ENCODE measurements around the gene ISCA2.

Gene ISCA2

DNA sequence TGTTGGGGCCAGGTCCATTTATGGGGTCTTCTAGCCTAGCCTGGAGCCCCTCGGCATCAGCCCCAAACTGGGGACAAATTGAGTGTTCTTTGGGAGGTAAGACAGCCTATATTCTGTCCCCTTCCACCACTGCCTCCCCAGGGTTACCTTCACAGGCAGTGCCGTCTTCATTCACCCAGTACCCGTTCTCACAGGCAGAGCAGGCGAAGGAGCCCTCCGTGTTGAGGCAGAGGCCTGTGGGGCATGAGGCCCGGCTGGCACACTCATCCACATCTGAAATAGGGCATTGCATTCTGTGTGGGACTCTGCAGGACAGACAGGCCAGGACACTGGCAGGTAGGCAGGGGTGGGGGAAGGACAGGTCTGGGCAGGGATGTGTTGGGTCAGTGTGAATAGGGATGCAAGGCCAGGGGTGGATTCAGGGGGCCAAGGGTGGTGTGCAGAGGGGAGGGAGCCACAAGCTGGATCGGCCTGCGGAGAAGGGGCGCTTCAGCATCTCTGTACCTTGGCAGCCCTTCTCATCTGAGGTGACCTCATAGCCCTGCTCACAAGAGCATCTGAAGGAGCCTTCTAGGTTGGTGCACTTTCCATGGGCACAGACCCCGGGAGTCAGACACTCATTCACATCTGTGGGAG is 16.1 kb downstream of the ISCA2 start:
- in situ Hi-C loops (cut with MboI; ENCODE audit: low pct_unique_long_range_greater_than_20kb, low sequenced_read_pairs, unreplicated experiment): no loop called here
- no peak for DNase-seq (ENCODE audit: low spot score)
- TF ChIP-seq, protein P1, sequence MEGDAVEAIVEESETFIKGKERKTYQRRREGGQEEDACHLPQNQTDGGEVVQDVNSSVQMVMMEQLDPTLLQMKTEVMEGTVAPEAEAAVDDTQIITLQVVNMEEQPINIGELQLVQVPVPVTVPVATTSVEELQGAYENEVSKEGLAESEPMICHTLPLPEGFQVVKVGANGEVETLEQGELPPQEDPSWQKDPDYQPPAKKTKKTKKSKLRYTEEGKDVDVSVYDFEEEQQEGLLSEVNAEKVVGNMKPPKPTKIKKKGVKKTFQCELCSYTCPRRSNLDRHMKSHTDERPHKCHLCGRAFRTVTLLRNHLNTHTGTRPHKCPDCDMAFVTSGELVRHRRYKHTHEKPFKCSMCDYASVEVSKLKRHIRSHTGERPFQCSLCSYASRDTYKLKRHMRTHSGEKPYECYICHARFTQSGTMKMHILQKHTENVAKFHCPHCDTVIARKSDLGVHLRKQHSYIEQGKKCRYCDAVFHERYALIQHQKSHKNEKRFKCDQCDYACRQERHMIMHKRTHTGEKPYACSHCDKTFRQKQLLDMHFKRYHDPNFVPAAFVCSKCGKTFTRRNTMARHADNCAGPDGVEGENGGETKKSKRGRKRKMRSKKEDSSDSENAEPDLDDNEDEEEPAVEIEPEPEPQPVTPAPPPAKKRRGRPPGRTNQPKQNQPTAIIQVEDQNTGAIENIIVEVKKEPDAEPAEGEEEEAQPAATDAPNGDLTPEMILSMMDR (IDR thresholded peaks at IDR 0.05; ENCODE audit: extremely low read depth, insufficient read depth, missing control alignments): no peak

DNA sequence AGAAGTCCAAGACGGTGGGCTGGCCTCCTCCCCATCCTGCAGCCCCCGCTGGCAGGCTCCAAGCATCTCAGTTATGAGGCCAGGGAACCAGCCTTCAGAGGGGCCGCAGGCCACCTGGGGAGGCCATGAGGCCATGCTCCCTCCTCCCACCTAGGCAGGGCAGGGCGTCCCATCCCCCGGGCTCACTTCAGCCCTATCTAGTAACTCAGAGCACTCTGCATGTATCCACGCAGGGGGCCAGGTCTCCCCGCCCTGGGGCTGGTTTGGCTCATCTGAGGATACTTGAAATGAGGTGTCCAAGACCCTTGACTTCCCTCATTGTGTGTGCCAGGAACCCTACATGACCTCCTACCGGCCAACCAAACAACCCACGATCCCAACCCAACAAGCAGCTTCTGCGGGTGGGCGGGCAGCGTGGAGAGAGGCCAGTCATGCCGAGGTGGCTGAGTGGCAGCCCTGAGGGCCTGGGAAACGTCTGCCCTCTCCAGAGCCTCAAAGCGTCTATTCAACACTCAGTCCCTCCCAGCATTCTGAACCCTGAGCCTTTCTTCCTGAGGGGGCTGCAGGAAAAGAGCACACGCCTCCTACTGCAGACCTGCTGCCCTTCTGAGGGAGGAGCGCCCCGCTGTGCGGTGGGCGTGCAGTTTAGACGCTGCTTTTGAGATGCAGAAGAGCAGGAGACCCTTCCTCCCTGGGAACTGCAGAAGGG is 16.8 kb downstream of the ISCA2 start:
- DNase-seq (ENCODE audit: low spot score): no peak
- TF ChIP-seq, protein P1 (IDR thresholded peaks at IDR 0.05; ENCODE audit: extremely low read depth, insufficient read depth, missing control alignments): no peak
- in situ Hi-C loops (cut with MboI; ENCODE audit: low pct_unique_long_range_greater_than_20kb, low sequenced_read_pairs, unreplicated experiment): no loop called here

DNA sequence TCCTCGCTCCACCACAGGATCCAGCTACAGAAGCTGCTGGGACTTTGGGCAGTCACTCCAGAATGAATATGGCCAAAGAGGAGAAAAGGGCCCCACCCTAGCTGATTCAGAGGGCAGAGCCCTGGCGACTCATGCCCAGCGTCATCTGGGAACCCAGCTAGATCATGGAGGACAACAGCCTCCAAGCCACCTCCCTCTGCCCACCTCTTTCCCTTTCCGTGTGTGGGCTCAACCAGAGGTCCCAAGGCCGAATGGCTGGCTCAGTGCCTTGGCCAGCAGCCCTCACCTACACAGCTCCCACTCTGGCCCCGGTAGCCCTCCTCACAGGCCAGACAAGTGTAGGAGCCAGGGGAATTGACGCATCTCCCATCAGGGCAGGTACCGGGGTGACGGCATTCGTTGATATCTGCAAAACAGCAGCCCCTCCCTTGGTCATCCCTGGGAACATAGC is 17.4 kb downstream of the ISCA2 start:
- TF ChIP-seq, protein P1 (IDR thresholded peaks at IDR 0.05; ENCODE audit: extremely low read depth, insufficient read depth, missing control alignments): no peak
- no peak for DNase-seq (ENCODE audit: low spot score)
- in situ Hi-C loops (cut with MboI; ENCODE audit: low pct_unique_long_range_greater_than_20kb, low sequenced_read_pairs, unreplicated experiment): no loop called here

DNA sequence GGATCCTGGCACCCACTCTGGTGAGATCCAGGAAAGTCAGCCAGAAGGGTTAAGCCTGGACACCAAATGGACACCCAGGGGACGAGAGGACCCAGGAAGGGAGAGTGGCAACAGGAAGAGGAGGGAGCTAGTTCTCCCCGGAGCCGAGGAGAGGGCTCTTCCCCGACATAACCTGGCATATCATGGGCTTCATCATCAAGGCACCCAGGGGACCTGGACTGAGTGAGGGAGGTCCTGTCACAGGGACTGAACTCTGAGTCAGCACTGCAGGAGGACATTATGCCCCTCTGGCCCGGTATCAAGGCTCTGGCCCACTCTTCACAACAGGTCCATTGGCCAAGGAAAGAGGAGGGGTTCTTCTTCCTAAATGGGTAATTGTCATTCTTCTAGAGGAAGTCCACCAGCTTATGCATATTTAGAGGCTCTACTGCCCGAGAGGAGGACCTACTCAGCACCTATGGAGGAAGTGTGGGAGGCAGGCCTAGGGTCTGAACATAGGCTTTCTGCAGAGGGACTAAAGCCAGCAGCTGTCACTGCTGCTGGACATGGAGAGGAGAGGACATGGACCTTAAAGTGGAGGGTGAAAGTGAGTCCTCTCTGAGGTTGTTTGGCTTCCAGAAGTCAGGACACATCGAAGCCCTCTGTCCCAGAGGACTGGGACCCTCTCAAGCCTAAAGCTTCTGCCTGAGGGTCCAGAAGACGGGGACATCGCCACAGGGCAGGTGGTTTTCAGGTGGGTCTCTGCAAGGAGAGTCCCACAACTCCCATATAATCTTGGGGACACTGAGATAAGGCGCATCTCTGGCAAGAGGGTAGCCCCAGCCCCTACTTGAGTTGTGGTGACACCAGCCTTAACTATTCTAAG is 18.6 kb downstream of the ISCA2 start:
- DNase-seq (ENCODE audit: low spot score): no peak
- TF ChIP-seq, protein P1 (IDR thresholded peaks at IDR 0.05; ENCODE audit: extremely low read depth, insufficient read depth, missing control alignments): no peak
- in situ Hi-C loops (cut with MboI; ENCODE audit: low pct_unique_long_range_greater_than_20kb, low sequenced_read_pairs, unreplicated experiment): no loop called here

DNA sequence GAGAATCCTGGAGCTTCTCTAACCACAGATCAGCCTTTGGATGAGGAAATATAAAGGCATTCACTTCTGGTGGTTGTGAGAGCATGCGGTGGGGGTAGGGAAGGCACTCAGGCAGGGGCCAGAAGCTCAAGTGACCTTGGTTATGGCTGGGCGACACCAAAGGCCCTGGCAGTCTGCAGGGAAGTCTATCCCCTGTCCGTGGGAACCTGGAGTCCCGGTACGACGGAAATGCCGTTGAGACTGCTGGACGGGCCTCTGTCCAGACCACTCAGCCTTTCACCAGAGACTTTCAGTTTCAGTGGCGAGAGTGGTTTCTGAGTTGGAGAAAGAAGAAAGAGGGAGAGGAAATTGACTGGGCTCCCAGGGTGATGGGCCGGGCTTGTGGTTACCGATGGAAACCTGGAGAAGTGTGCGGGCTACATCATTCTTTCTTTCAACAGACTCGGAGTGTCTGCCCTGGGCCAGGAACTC is 20.9 kb downstream of the ISCA2 start:
- in situ Hi-C loops (cut with MboI; ENCODE audit: low pct_unique_long_range_greater_than_20kb, low sequenced_read_pairs, unreplicated experiment): no loop called here
- no peak for DNase-seq (ENCODE audit: low spot score)
- TF ChIP-seq, protein P1 (IDR thresholded peaks at IDR 0.05; ENCODE audit: extremely low read depth, insufficient read depth, missing control alignments): no peak

DNA sequence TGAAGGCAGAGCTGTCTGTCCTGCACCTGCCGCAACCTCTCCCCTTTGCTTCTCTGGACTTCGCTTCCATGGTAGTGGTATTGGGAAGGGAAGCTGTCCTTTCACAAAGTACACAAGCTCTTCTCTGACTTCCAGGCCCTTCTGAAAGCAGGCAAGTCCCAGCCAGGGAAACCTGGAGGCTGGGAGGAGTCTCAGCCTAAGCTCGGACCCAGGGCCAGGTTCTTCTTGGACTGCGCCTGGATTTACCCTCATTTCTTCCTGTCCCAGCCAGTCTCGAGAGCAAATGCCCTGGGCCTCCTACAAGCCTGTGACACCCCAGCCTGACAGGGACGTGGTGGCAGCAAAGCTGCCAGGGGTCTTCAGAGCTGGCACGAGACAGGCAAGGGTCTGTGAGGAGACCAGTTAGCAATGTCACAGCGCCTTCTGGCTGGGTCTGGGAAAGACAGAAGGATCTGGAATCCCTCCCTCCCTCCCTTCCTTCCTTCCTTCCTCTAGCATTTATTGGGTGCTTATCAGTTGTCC is 22.4 kb downstream of the ISCA2 start:
- no peak for DNase-seq (ENCODE audit: low spot score)
- in situ Hi-C loops (cut with MboI; ENCODE audit: low pct_unique_long_range_greater_than_20kb, low sequenced_read_pairs, unreplicated experiment): no loop called here
- TF ChIP-seq, protein P1 (IDR thresholded peaks at IDR 0.05; ENCODE audit: extremely low read depth, insufficient read depth, missing control alignments): no peak
